GM23338 (cell line): ENCODE results near the gene TMEM178B. TPM values are rescaled to one million over a fixed set of nuclear protein-coding genes. Genes with fewer than 3 reads are reported as not detected.

Experiments used
- ATAC-seq: fragments of 200-7000 bp; cut with Tn5 transposase; 3 replicates; pipeline ENCODE4 v1.9.1; 2020
- DNase-seq: peaks from one replicate; pipeline ENCODE4 v3.0.0-alpha.2; 2015; ENCODE audit warnings: low spot score
- H2AFZ ChIP-seq: fragments of 200-600 bp; sonication (generic); 2 replicates; pipeline ENCODE4 v1.8.0; 2016; ENCODE audit warnings: antibody characterized with exemption, mild to moderate bottlenecking, moderate library complexity
- H3F3A ChIP-seq: fragments of 200-600 bp; sonication (generic); replicated peaks from 2 replicates; pipeline ENCODE4 v1.8.0; 2017; ENCODE audit warnings: antibody characterized with exemption, mixed run types, low read depth
- H3K27ac ChIP-seq: fragments of 200-600 bp; sonication (generic); 2 replicates; pipeline ENCODE4 v1.6.1; 2016; ENCODE audit warnings: low read depth
- H3K27me3 ChIP-seq: fragments of 200-600 bp; sonication (generic); 2 replicates; pipeline ENCODE4 v1.8.0; 2016; ENCODE audit warnings: mild to moderate bottlenecking, mixed run types, moderate library complexity; ENCODE audit not compliant: insufficient read depth
- H3K36me3 ChIP-seq: fragments of 200-600 bp; sonication (generic); 2 replicates; pipeline ENCODE4 v1.8.0; 2016; ENCODE audit warnings: mild to moderate bottlenecking; ENCODE audit not compliant: insufficient read depth
- H3K4me1 ChIP-seq: fragments of 200-600 bp; sonication (generic); 2 replicates; pipeline ENCODE4 v1.8.0; 2016; ENCODE audit warnings: mild to moderate bottlenecking, moderate library complexity; ENCODE audit not compliant: insufficient read depth
- H3K4me2 ChIP-seq: fragments of 200-600 bp; sonication (generic); 2 replicates; pipeline ENCODE4 v1.7.1; 2017; ENCODE audit warnings: mixed run types
- H3K4me3 ChIP-seq: fragments of 200-600 bp; sonication (generic); 2 replicates; pipeline ENCODE4 v1.6.1; 2016; ENCODE audit warnings: mixed run types
- H3K79me2 ChIP-seq: fragments of 200-600 bp; sonication (generic); replicated peaks from 2 replicates; pipeline ENCODE4 v1.8.0; 2017; ENCODE audit warnings: mild to moderate bottlenecking; ENCODE audit not compliant: insufficient read depth
- H3K9me2 ChIP-seq: fragments of 200-600 bp; sonication (generic); 2 replicates; pipeline ENCODE4 v1.8.0; 2017; ENCODE audit not compliant: insufficient read depth
- H4K20me1 ChIP-seq: fragments of 200-600 bp; sonication (generic); replicated peaks from 2 replicates; pipeline ENCODE4 v1.8.0; 2017; ENCODE audit warnings: mild to moderate bottlenecking; ENCODE audit not compliant: insufficient read depth
- H3K27ac Mint-ChIP-seq: 2 replicates; pipeline ENCODE4 v1.8.0; 2020; ENCODE audit warnings: inconsistent platforms, mild to moderate bottlenecking, moderate library complexity, mixed read lengths
- H3K27me3 Mint-ChIP-seq: 3 replicates; pipeline ENCODE4 v1.8.0; 2022; ENCODE audit warnings: low read depth, mild to moderate bottlenecking, moderate library complexity, mixed read lengths, inconsistent platforms; ENCODE audit not compliant: insufficient read depth, poor library complexity
- H3K36me3 Mint-ChIP-seq: 3 replicates; pipeline ENCODE4 v1.8.0; 2021; ENCODE audit warnings: low read depth, mild to moderate bottlenecking, inconsistent platforms, moderate library complexity, mixed read lengths
- H3K4me1 Mint-ChIP-seq: 3 replicates; pipeline ENCODE4 v1.8.0; 2020; ENCODE audit warnings: mild to moderate bottlenecking, inconsistent platforms, mixed read lengths
- H3K4me3 Mint-ChIP-seq: 3 replicates; pipeline ENCODE4 v1.8.0; 2021; ENCODE audit warnings: moderate library complexity, mild to moderate bottlenecking, inconsistent platforms, mixed read lengths
- H3K9me3 Mint-ChIP-seq: 3 replicates; pipeline ENCODE4 v1.8.0; 2020; ENCODE audit warnings: moderate library complexity, mild to moderate bottlenecking, inconsistent platforms, mixed read lengths
- CREB1 ChIP-seq: fragments of 250-450 bp; sonication (Bioruptor Pico); IDR thresholded peaks from 2 replicates; pipeline ENCODE4 v1.5.0; 2020; ENCODE audit warnings: low read depth, mild to moderate bottlenecking, moderate library complexity
- EZH2phosphoT487 ChIP-seq: fragments of 200-600 bp; sonication (generic); IDR thresholded peaks from one replicate; pipeline ENCODE4 v1.8.1; 2018; ENCODE audit warnings: antibody characterized with exemption; ENCODE audit not compliant: unreplicated experiment
- JUNB ChIP-seq: IDR thresholded peaks from one replicate; pipeline ENCODE4 v1.6.1; 2016; ENCODE audit warnings: antibody characterized with exemption; ENCODE audit not compliant: unreplicated experiment
- NANOG ChIP-seq: IDR thresholded peaks from 2 replicates; pipeline ENCODE4 v1.6.1; 2016; ENCODE audit warnings: antibody characterized with exemption, borderline replicate concordance
- POLR2AphosphoS5 ChIP-seq: IDR thresholded peaks from 2 replicates; pipeline ENCODE4 v1.6.1; 2016; ENCODE audit warnings: antibody characterized with exemption, low read depth
- STAT1 ChIP-seq: IDR thresholded peaks from one replicate; pipeline ENCODE4 v1.6.1; 2016; ENCODE audit warnings: antibody characterized with exemption; ENCODE audit not compliant: unreplicated experiment
- ZNF114 ChIP-seq: fragments of 250-450 bp; sonication (Bioruptor Pico); IDR thresholded peaks from 2 replicates; pipeline ENCODE4 v1.5.0; 2020; ENCODE audit warnings: mild to moderate bottlenecking, moderate library complexity
- ZNF331 ChIP-seq: fragments of 250-450 bp; sonication (Bioruptor Pico); IDR thresholded peaks from 2 replicates; pipeline ENCODE4 v1.5.0; 2020; ENCODE audit warnings: low read depth, mild to moderate bottlenecking, moderate library complexity
- polyA plus RNA-seq: library from polyadenylated mRNA; unstranded; fragments of >200 nt; fragmentation: Nextera tagmentation; extraction: Ambion mirVana; gene quantifications from 2 replicates; pipeline ENCODE4 v1.2.1, GENCODE V29; 2016
- total RNA-seq: library from RNA; depleted of rRNA; stranded (reverse); fragments of >200 nt; shearing (Covaris generic); gene quantifications from 2 replicates; pipeline ENCODE4 v1.2.3, GENCODE V29; 2014
- TF ChIP-seq, protein P1 (sequence below): fragments of 250-450 bp; sonication (Bioruptor Pico); IDR thresholded peaks from 2 replicates; pipeline ENCODE4 v1.5.0; 2020; ENCODE audit warnings: mild to moderate bottlenecking, moderate library complexity
- TF ChIP-seq, protein P2 (sequence below): IDR thresholded peaks from 2 replicates; pipeline ENCODE4 v1.6.1; 2016; ENCODE audit warnings: antibody characterized with exemption
- TF ChIP-seq, protein P3 (sequence below): IDR thresholded peaks from one replicate; pipeline ENCODE4 v1.6.1; 2018; ENCODE audit warnings: antibody characterized with exemption; ENCODE audit not compliant: unreplicated experiment
- TF ChIP-seq, protein P4 (sequence below), 2 experiments: fragments of 200-600 bp in 1 of 2; sonication (generic) in 1 of 2; conservative IDR thresholded peaks; 2 replicates each; pipeline versions ENCODE4 v1.5.1 to v1.6.1; 2016 to 2017; ENCODE audit warnings: antibody characterized with exemption in 2 of 2, low read depth in 2 of 2, mild to moderate bottlenecking in 2 of 2, moderate library complexity in 1 of 2

TMEM178B gene
- total and polyA plus RNA-seq, 2 experiments from 2014 or later: 4.9 to 15.6 TPM

DNA sequence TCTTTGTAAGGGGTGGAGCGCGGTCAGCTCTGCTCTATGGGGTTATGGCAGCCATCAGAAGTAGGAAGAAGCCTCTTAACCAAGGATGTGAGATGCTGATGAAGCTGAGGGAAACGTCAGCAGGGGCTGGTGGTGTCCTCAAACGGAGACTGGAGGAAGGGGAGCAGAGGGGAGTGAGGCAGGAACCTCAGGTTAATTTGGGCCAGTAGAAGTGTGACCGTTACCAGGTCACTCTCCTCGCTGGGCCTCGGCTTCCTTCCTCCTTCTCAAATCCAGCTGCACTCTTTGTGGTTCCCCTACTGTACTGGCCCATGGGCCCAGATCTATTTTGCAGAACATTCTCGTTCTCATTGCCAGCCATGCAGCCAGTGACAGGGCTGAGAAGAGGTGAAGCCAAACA is 169.5 kb downstream of the TMEM178B start:
- no peak overlapping the region for H3K4me3 Mint-ChIP-seq
- no peak overlapping the region for H3K4me3 ChIP-seq
- H3K4me1 Mint-ChIP-seq: peaks cover 20% of the 10 kb centered on the region
- H2AFZ ChIP-seq: no peak overlapping the region
- no peak for DNase-seq
- H3K27me3 Mint-ChIP-seq: peaks cover 8% of the 10 kb centered on the region
- peaks cover 4% of the 10 kb centered on the region; the same call in 1 of the 2 replicates for H3K79me2 ChIP-seq
- H3K27ac Mint-ChIP-seq: no peak overlapping the region
- ATAC-seq: no peak
- no peaks in the 10 kb centered on the region for H3K36me3 Mint-ChIP-seq
- H4K20me1 ChIP-seq: peaks cover 2% of the 10 kb centered on the region; the same call in 1 of the 2 replicates
- no peak for TF ChIP-seq POLR2AphosphoS5
- TF ChIP-seq, protein P1, sequence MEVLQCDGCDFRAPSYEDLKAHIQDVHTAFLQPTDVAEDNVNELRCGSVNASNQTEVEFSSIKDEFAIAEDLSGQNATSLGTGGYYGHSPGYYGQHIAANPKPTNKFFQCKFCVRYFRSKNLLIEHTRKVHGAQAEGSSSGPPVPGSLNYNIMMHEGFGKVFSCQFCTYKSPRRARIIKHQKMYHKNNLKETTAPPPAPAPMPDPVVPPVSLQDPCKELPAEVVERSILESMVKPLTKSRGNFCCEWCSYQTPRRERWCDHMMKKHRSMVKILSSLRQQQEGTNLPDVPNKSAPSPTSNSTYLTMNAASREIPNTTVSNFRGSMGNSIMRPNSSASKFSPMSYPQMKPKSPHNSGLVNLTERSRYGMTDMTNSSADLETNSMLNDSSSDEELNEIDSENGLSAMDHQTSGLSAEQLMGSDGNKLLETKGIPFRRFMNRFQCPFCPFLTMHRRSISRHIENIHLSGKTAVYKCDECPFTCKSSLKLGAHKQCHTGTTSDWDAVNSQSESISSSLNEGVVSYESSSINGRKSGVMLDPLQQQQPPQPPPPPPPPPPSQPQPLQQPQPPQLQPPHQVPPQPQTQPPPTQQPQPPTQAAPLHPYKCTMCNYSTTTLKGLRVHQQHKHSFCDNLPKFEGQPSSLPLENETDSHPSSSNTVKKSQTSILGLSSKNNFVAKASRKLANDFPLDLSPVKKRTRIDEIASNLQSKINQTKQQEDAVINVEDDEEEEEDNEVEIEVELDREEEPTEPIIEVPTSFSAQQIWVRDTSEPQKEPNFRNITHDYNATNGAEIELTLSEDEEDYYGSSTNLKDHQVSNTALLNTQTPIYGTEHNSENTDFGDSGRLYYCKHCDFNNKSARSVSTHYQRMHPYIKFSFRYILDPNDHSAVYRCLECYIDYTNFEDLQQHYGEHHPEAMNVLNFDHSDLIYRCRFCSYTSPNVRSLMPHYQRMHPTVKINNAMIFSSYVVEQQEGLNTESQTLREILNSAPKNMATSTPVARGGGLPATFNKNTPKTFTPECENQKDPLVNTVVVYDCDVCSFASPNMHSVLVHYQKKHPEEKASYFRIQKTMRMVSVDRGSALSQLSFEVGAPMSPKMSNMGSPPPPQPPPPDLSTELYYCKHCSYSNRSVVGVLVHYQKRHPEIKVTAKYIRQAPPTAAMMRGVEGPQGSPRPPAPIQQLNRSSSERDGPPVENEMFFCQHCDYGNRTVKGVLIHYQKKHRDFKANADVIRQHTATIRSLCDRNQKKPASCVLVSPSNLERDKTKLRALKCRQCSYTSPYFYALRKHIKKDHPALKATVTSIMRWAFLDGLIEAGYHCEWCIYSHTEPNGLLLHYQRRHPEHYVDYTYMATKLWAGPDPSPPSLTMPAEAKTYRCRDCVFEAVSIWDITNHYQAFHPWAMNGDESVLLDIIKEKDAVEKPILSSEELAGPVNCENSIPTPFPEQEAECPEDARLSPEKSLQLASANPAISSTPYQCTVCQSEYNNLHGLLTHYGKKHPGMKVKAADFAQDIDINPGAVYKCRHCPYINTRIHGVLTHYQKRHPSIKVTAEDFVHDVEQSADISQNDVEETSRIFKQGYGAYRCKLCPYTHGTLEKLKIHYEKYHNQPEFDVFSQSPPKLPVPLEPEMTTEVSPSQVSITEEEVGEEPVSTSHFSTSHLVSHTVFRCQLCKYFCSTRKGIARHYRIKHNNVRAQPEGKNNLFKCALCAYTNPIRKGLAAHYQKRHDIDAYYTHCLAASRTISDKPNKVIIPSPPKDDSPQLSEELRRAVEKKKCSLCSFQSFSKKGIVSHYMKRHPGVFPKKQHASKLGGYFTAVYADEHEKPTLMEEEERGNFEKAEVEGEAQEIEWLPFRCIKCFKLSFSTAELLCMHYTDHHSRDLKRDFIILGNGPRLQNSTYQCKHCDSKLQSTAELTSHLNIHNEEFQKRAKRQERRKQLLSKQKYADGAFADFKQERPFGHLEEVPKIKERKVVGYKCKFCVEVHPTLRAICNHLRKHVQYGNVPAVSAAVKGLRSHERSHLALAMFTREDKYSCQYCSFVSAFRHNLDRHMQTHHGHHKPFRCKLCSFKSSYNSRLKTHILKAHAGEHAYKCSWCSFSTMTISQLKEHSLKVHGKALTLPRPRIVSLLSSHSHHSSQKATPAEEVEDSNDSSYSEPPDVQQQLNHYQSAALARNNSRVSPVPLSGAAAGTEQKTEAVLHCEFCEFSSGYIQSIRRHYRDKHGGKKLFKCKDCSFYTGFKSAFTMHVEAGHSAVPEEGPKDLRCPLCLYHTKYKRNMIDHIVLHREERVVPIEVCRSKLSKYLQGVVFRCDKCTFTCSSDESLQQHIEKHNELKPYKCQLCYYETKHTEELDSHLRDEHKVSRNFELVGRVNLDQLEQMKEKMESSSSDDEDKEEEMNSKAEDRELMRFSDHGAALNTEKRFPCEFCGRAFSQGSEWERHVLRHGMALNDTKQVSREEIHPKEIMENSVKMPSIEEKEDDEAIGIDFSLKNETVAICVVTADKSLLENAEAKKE (CRISPR knock-in tag): no peak
- no peak for TF ChIP-seq NANOG
- no peak for TF ChIP-seq ZNF114
- TF ChIP-seq STAT1: no peak
- TF ChIP-seq, protein P2, sequence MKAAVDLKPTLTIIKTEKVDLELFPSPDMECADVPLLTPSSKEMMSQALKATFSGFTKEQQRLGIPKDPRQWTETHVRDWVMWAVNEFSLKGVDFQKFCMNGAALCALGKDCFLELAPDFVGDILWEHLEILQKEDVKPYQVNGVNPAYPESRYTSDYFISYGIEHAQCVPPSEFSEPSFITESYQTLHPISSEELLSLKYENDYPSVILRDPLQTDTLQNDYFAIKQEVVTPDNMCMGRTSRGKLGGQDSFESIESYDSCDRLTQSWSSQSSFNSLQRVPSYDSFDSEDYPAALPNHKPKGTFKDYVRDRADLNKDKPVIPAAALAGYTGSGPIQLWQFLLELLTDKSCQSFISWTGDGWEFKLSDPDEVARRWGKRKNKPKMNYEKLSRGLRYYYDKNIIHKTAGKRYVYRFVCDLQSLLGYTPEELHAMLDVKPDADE: no peak
- no peak for TF ChIP-seq CREB1 (CRISPR knock-in tag)
- TF ChIP-seq, protein P3, sequence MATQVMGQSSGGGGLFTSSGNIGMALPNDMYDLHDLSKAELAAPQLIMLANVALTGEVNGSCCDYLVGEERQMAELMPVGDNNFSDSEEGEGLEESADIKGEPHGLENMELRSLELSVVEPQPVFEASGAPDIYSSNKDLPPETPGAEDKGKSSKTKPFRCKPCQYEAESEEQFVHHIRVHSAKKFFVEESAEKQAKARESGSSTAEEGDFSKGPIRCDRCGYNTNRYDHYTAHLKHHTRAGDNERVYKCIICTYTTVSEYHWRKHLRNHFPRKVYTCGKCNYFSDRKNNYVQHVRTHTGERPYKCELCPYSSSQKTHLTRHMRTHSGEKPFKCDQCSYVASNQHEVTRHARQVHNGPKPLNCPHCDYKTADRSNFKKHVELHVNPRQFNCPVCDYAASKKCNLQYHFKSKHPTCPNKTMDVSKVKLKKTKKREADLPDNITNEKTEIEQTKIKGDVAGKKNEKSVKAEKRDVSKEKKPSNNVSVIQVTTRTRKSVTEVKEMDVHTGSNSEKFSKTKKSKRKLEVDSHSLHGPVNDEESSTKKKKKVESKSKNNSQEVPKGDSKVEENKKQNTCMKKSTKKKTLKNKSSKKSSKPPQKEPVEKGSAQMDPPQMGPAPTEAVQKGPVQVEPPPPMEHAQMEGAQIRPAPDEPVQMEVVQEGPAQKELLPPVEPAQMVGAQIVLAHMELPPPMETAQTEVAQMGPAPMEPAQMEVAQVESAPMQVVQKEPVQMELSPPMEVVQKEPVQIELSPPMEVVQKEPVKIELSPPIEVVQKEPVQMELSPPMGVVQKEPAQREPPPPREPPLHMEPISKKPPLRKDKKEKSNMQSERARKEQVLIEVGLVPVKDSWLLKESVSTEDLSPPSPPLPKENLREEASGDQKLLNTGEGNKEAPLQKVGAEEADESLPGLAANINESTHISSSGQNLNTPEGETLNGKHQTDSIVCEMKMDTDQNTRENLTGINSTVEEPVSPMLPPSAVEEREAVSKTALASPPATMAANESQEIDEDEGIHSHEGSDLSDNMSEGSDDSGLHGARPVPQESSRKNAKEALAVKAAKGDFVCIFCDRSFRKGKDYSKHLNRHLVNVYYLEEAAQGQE: no peak
- no peak for TF ChIP-seq ZNF331 (CRISPR knock-in tag)
- no peak for TF ChIP-seq JUNB
- TF ChIP-seq, protein P4, sequence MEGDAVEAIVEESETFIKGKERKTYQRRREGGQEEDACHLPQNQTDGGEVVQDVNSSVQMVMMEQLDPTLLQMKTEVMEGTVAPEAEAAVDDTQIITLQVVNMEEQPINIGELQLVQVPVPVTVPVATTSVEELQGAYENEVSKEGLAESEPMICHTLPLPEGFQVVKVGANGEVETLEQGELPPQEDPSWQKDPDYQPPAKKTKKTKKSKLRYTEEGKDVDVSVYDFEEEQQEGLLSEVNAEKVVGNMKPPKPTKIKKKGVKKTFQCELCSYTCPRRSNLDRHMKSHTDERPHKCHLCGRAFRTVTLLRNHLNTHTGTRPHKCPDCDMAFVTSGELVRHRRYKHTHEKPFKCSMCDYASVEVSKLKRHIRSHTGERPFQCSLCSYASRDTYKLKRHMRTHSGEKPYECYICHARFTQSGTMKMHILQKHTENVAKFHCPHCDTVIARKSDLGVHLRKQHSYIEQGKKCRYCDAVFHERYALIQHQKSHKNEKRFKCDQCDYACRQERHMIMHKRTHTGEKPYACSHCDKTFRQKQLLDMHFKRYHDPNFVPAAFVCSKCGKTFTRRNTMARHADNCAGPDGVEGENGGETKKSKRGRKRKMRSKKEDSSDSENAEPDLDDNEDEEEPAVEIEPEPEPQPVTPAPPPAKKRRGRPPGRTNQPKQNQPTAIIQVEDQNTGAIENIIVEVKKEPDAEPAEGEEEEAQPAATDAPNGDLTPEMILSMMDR (conservative IDR thresholded peaks at IDR 0.05; ENCODE audit: low read depth in 2 of 2): no peak
- no peak for TF ChIP-seq EZH2phosphoT487
- no peak overlapping the region for H3K4me2 ChIP-seq
- H3K9me2 ChIP-seq: 0 out of 2 replicates have a peak, but pooled peaks cover 3% of the 10 kb centered on the region
- H3K36me3 ChIP-seq: no peaks in the 10 kb centered on the region
- H3K27me3 ChIP-seq: no peaks in the 10 kb centered on the region
- no peak overlapping the region for H3K27ac ChIP-seq
- H3K4me1 ChIP-seq: peaks cover 20% of the 10 kb centered on the region
- H3K9me3 Mint-ChIP-seq: no peaks in the 10 kb centered on the region
- no peaks in the 10 kb centered on the region for H3F3A ChIP-seq
